Small intestine (tissue), 7 donors: ENCODE results near the gene AKNAD1. TPM values are rescaled to one million over a fixed set of nuclear protein-coding genes. Genes with fewer than 3 reads are reported as not detected.
A peak's percentile ranks its signal among the peaks of the same experiment; 100 is the strongest.

ENCODE experiments used
- DNase-seq, 2 donors: peaks; one replicate each; pipeline versions ENCODE4 v3.0.0 to v3.0.0-alpha.2; 2013
- FAIRE-seq: peaks from 2 replicates; lab custom pipeline; 2012; peaks lifted over from hg19 to GRCh38; lab: Jason Lieb, UNC
- H3K27ac ChIP-seq, 3 donors: one replicate each; pipeline ENCODE4 v1.5.1; 2013; ENCODE audit warnings: low read length in 2 of 3, mild to moderate bottlenecking in 2 of 3, control low read depth in 1 of 3, inconsistent platforms in 1 of 3, low read depth in 1 of 3, moderate library complexity in 1 of 3
- H3K27me3 ChIP-seq, 3 donors: one replicate each; pipeline ENCODE4 v1.6.1; 2013; ENCODE audit warnings: low read length in 3 of 3, inconsistent platforms in 1 of 3; ENCODE audit not compliant: control insufficient read depth in 3 of 3, insufficient read depth in 3 of 3
- H3K36me3 ChIP-seq, 3 donors: one replicate each; pipeline ENCODE4 v1.6.1; 2013; ENCODE audit warnings: low read length in 3 of 3, inconsistent platforms in 1 of 3, low read depth in 1 of 3, mild to moderate bottlenecking in 1 of 3, moderate library complexity in 1 of 3; ENCODE audit not compliant: control insufficient read depth in 3 of 3, insufficient read depth in 2 of 3
- H3K4me1 ChIP-seq, 3 donors: one replicate each; pipeline ENCODE4 v1.6.1; 2013; ENCODE audit warnings: low read length in 2 of 3, inconsistent platforms in 1 of 3, low read depth in 1 of 3, mild to moderate bottlenecking in 1 of 3, moderate library complexity in 1 of 3; ENCODE audit not compliant: control insufficient read depth in 3 of 3, insufficient read depth in 2 of 3
- H3K4me3 ChIP-seq, 3 donors: one replicate each; pipeline ENCODE4 v1.5.1; 2013; ENCODE audit warnings: low read length in 3 of 3, control low read depth in 1 of 3, inconsistent platforms in 1 of 3, low read depth in 1 of 3, mild to moderate bottlenecking in 1 of 3, moderate library complexity in 1 of 3
- H3K9me3 ChIP-seq, 2 donors: one replicate each; pipeline ENCODE4 v1.6.1; 2013; ENCODE audit warnings: low read depth in 1 of 2, low read length in 1 of 2; ENCODE audit not compliant: control insufficient read depth in 2 of 2, insufficient read depth in 1 of 2
- WGBS, 3 donors: extraction: QIAGEN DNeasy Blood & Tissue Kit; methylation state at CpG; one replicate each; pipeline ENCODE4 v1.1.7; 2013; 5-methylcytosine and 5-hydroxymethylcytosine counted together
- polyA plus RNA-seq, 4 donors: library from polyadenylated mRNA; stranded (reverse) in 3 of 4; unstranded in 1 of 4; fragments of 200-250 nt in 3 of 4; fragments of 120-200 nt in 1 of 4; gene quantifications; one replicate each; pipeline versions ENCODE4 v1.2.1 to v1.2.3, GENCODE V29; 2013
- donor health status: healthy with polysubstance abuse.
- donor health status: control.
- donor health status: control.
- donor health status: Bipolar disorder and iron deficiency.
- donor health status: healthy.

Gene AKNAD1
- polyA plus RNA-seq, 4 donors = 0.03 to 0.22 TPM; not detected in 2

- H3K4me1 ChIP-seq = peaks cover 0 to 4% (median 3%) of the 10 kb centered on the region in 3 donors
- H3K27me3 ChIP-seq = no peaks in the 10 kb centered on the region
- FAIRE-seq = no peak
- peak overlapping the region in 2 of 3 donors; percentile 93 to 94 for H3K4me3 ChIP-seq
- no peaks in the 10 kb centered on the region for H3K36me3 ChIP-seq
- no peaks in the 10 kb centered on the region for H3K9me3 ChIP-seq
- no peak overlapping the region for H3K27ac ChIP-seq
- WGBS, 3 donors = 47 to 49% (median 47%) methylated on average over 4 of the region's 4 CpGs
- no peak for DNase-seq
Measured at GRCh38 chr1:108878160-108878469, 21.2 kb upstream of the AKNAD1 start.

DNA sequence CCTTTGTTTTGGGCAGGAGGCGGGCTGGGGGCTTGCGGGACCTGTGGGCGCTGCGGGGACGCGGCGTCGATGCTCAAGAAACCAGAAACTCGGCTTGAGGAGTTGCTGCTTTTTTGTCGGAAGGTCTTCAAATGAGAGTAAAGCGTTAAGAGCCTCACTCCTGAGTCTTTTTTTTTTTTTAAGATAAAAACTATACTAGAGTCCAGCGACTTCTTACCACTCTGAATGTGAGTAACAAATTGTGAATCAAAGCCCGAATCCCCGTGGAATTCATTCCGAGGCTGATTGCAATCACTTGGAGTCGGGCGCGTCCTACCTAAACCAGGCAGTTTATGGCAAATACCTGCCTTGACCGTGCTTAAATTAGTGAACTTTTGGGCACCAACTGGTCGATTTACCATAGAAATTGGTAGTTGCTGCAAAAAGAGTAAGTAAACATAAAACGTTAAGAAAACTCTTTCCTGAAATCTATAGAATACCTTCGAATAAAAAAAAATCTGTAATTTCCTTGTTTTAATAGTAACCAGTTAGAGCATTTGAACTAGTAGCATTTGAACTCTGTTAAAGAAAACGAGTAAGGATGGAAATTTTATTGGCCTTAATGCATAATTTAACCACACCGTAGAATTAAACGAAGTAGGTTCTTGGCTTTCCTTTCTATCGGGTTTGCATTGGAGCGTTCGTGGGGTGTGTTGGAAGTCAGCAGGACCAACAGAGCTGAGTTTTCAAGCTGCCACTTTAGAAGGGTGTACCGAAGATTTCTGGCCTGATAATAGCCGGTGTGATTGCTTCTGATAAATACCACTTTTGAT, 20.7 kb upstream of the AKNAD1 start:
- Histone ChIP-seq H3K36me3 (no peaks in the 10 kb centered on the region), H3K9me3 (no peaks in the 10 kb centered on the region), H3K27ac (peak overlapping the region; percentile 18 to 61 (median 33)), H3K4me1 (peaks cover 0 to 4% (median 3%) of the 10 kb centered on the region in 3 donors), H3K4me3 (peak overlapping the region; percentile 59 to 94 (median 93)), H3K27me3 (no peaks in the 10 kb centered on the region)
- DNase-seq (peak; percentile 37 to 39), FAIRE-seq (no peak)
- 2 to 5% (median 4%) methylated on average over 30 of the region's 30 CpGs for WGBS, 3 donors

DNA sequence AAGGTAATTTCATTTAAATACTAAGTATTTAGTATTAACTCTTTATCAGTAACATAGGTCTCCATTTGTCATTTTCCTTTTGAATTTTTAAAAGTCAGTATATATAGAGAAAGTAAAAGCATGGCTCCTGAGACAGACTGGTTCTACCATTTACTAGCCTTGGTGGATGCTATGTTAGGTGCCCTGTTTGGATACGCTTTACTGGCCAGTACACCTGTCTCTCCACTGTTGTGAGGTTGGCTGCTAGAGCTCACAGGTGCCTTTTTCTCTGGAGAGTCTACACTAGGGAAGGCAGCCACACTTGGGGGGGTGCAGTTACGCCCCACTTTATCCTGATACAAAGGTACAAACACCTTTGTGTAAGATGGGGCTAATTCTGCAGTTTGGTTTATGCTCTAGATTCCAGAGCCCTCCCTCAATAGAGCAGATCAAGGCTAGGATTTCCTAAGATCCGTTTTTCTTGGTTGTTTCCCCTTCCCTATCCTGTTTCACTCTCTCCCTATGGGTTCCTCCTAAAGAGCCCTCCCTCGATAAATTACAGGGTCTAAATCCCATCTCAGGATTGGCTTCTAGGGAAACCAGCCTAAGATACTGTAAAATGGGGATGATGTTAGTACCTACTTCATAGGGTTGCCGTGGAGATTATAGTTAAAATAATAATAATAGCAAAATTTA, 14.3 kb upstream of the AKNAD1 start:
- H3K4me1 ChIP-seq = no peaks in the 10 kb centered on the region
- H3K36me3 ChIP-seq = no peaks in the 10 kb centered on the region
- FAIRE-seq (no peak), DNase-seq (no peak)
- H3K27me3 ChIP-seq = peaks cover 0 to 2% (median 0%) of the 10 kb centered on the region in 3 donors
- H3K9me3 ChIP-seq = no peaks in the 10 kb centered on the region
- H3K4me3 ChIP-seq = no peak overlapping the region
- no peak overlapping the region for H3K27ac ChIP-seq
- 80 to 85% (median 81%) methylated on average over 5 of the region's 5 CpGs for WGBS, 3 donors

DNA sequence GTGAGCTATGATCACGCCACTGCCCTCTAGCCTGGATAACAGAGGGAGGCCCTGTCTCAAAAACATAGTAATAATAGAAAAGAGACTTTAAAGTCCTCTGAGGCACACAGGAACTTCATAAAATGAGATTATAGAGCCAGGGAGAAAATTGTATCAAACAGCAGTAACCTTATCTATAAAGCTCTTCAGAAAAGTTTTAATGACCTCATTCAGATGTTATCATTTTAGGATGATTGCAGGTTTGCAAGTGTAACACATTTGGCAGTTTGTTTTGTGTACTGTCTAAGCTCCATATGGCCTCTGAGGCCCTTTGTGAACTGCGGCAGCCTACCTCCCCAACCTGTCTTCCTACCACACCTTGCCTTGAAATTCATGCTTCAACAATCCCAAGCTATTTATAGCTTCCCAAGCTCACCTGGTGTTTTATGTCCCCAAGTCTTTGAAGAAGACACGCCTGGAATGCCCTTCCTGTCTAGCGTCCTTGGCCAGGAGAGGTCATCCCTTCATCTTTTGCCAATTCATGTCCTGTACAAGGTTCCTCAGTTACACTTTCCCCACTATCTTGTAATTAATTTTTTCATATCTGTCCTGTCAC, 8.5 kb upstream of the AKNAD1 start:
- H3K4me1 ChIP-seq = no peaks in the 10 kb centered on the region
- H3K36me3 ChIP-seq = no peaks in the 10 kb centered on the region
- H3K27me3 ChIP-seq = no peaks in the 10 kb centered on the region
- FAIRE-seq (no peak), DNase-seq (peak; percentile 31 to 55)
- no peak overlapping the region for H3K4me3 ChIP-seq
- no peak overlapping the region for H3K27ac ChIP-seq
- H3K9me3 ChIP-seq = no peaks in the 10 kb centered on the region
- 27 to 58% (median 38%) methylated on average over 4 of the region's 4 CpGs for WGBS, 3 donors

GRCh38 chr1:108863984-108864383, 7.1 kb upstream of the AKNAD1 start:
- Histone ChIP-seq H3K27ac (no peak overlapping the region), H3K9me3 (no peaks in the 10 kb centered on the region), H3K4me1 (no peaks in the 10 kb centered on the region), H3K36me3 (no peaks in the 10 kb centered on the region), H3K4me3 (no peak overlapping the region), H3K27me3 (no peaks in the 10 kb centered on the region)
- DNase-seq (no peak), FAIRE-seq (no peak)
- 88 to 93% (median 91%) methylated on average over 4 of the region's 4 CpGs for whole genome bisulfite sequencing, 3 donors

GRCh38 chr1:108862698-108863477, 6.0 kb upstream of the AKNAD1 start:
- H3K27ac ChIP-seq = no peak overlapping the region
- no peaks in the 10 kb centered on the region for H3K36me3 ChIP-seq
- H3K9me3 ChIP-seq = no peaks in the 10 kb centered on the region
- H3K27me3 ChIP-seq = no peaks in the 10 kb centered on the region
- DNase-seq (no peak), FAIRE-seq (no peak)
- no peaks in the 10 kb centered on the region for H3K4me1 ChIP-seq
- 87 to 95% (median 89%) methylated on average over 1 of the region's 1 CpG for WGBS, 3 donors
- no peak overlapping the region for H3K4me3 ChIP-seq

- no peaks in the 10 kb centered on the region for H3K4me1 ChIP-seq
- H3K27ac ChIP-seq = no peak overlapping the region
- no peak overlapping the region for H3K4me3 ChIP-seq
- no peaks in the 10 kb centered on the region for H3K27me3 ChIP-seq
- no peaks in the 10 kb centered on the region for H3K9me3 ChIP-seq
- WGBS, 3 donors = 73 to 78% (median 77%) methylated on average over 7 of the region's 7 CpGs
- DNase-seq = no peak
- H3K36me3 ChIP-seq = no peaks in the 10 kb centered on the region
- FAIRE-seq = no peak
Measured at GRCh38 chr1:108862017-108862610, 5.2 kb upstream of the AKNAD1 start.

DNA sequence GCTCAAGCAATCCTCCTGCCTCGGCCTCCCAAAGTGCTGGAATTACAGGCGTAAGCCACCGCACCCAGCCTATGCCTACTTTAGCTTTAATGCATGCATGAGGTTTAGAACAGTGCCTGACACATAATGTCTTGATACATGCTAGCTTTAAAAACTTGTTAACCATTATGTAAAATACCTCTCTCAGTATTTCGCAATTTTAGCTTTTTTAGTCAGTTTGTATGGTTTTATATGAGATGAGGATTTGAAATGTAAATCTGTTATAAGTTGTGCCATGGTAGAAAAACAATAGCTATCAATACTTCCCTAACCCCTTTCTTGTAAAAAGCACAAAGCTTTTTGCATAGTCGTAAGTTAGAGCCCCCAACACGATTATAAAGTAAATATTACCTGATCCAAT, 4.7 kb upstream of the AKNAD1 start:
- H3K36me3 ChIP-seq = no peaks in the 10 kb centered on the region
- no peaks in the 10 kb centered on the region for H3K9me3 ChIP-seq
- no peak for FAIRE-seq
- no peak for DNase-seq
- H3K4me1 ChIP-seq = no peaks in the 10 kb centered on the region
- no peaks in the 10 kb centered on the region for H3K27me3 ChIP-seq
- WGBS, 3 donors = 88 to 93% (median 91%) methylated on average over 6 of the region's 6 CpGs
- H3K4me3 ChIP-seq = no peak overlapping the region
- H3K27ac ChIP-seq = no peak overlapping the region
